Activated T-cell treated with anti-CD3 and anti-CD28 coated beads, Interleukin-2, amount 50 U/mL, for 4 hours (primary cell): Measurements from ENCODE around the gene KPNA4. TPM values are rescaled to one million over a fixed set of nuclear protein-coding genes. Genes with fewer than 3 reads are reported as not detected.
"Not testable (repeated sequence)": the region's sequence is repeated elsewhere in the genome, so short reads cannot be mapped to it uniquely, and the experiment has no call there.

ENCODE experiments used
- ATAC-seq, 2 donors: fragments of 200-7000 bp; cut with Tn5 transposase; one replicate each; pipeline ENCODE4 v1.10.0; 2021
- DNase-seq: peaks from one replicate; pipeline ENCODE4 v3.0.0-alpha.2; 2020
- H3K27me3 Mint-ChIP-seq: one replicate; pipeline ENCODE4 v1.8.0; 2021; ENCODE audit warnings: low read depth, mixed read lengths
- H3K36me3 Mint-ChIP-seq: one replicate; pipeline ENCODE4 v1.8.0; 2022; ENCODE audit warnings: mixed read lengths; ENCODE audit not compliant: insufficient read depth
- H3K4me1 Mint-ChIP-seq: one replicate; pipeline ENCODE4 v1.8.0; 2021; ENCODE audit warnings: low read depth, mixed read lengths
- H3K4me3 Mint-ChIP-seq: one replicate; pipeline ENCODE4 v1.8.0; 2021; ENCODE audit warnings: mild to moderate bottlenecking, moderate library complexity, mixed read lengths
- H3K9me3 Mint-ChIP-seq: one replicate; pipeline ENCODE4 v1.8.0; 2021; ENCODE audit warnings: mixed read lengths
- total RNA-seq, 3 donors: library from RNA; stranded (reverse); gene quantifications; one replicate each; pipeline ENCODE4 v1.2.1, GENCODE V29; 2021

The KPNA4 gene
- total RNA-seq, 3 donors from 2014 or later, result 98.1 to 102 (median 99.4) TPM

- no peak for DNase-seq
- Mint-ChIP-seq H3K36me3 (peaks cover 3% of the 10 kb centered on the region), H3K4me1 (no peaks in the 10 kb centered on the region), H3K9me3 (peaks cover 6% of the 10 kb centered on the region), H3K27me3 (peaks cover 20% of the 10 kb centered on the region), H3K4me3 (no peak overlapping the region)
- no peak for ATAC-seq
These were observed 100.4 kb downstream of the KPNA4 start for GRCh38 chr3:160464971-160465370.

- ATAC-seq (no peak), DNase-seq (no peak)
- peaks cover 3% of the 10 kb centered on the region for H3K36me3 Mint-ChIP-seq
- peaks cover 20% of the 10 kb centered on the region for H3K27me3 Mint-ChIP-seq
- H3K4me1 Mint-ChIP-seq, result no peaks in the 10 kb centered on the region
- H3K4me3 Mint-ChIP-seq, result no peak overlapping the region
- no peaks in the 10 kb centered on the region for H3K9me3 Mint-ChIP-seq
These were observed 101.0 kb downstream of the KPNA4 start for GRCh38 chr3:160464321-160464720.

GRCh38 chr3:160460033-160460432 lies 105.3 kb downstream of the KPNA4 start:
- Mint-ChIP-seq H3K9me3 (no peaks in the 10 kb centered on the region), H3K4me1 (no peaks in the 10 kb centered on the region), H3K4me3 (no peak overlapping the region), H3K36me3 (no peaks in the 10 kb centered on the region), H3K27me3 (peaks cover 10% of the 10 kb centered on the region)
- ATAC-seq (no peak), DNase-seq (no peak)

GRCh38 chr3:160459450-160459970 lies 105.9 kb downstream of the KPNA4 start:
- ATAC-seq, result no peak
- Mint-ChIP-seq H3K4me1 (no peaks in the 10 kb centered on the region), H3K27me3 (peaks cover 10% of the 10 kb centered on the region), H3K4me3 (no peak overlapping the region), H3K9me3 (no peaks in the 10 kb centered on the region), H3K36me3 (no peaks in the 10 kb centered on the region)
- DNase-seq, result no peak

GRCh38 chr3:160458151-160458550 lies 107.2 kb downstream of the KPNA4 start:
- H3K4me3 Mint-ChIP-seq, result no peak overlapping the region
- H3K36me3 Mint-ChIP-seq, result no peaks in the 10 kb centered on the region
- H3K9me3 Mint-ChIP-seq, result no peaks in the 10 kb centered on the region
- ATAC-seq (no peak), DNase-seq (no peak)
- peaks cover 7% of the 10 kb centered on the region for H3K27me3 Mint-ChIP-seq
- H3K4me1 Mint-ChIP-seq, result no peaks in the 10 kb centered on the region

GRCh38 chr3:160455846-160456245 lies 109.5 kb downstream of the KPNA4 start:
- no peaks in the 10 kb centered on the region for H3K4me1 Mint-ChIP-seq
- no peak for ATAC-seq

DNA sequence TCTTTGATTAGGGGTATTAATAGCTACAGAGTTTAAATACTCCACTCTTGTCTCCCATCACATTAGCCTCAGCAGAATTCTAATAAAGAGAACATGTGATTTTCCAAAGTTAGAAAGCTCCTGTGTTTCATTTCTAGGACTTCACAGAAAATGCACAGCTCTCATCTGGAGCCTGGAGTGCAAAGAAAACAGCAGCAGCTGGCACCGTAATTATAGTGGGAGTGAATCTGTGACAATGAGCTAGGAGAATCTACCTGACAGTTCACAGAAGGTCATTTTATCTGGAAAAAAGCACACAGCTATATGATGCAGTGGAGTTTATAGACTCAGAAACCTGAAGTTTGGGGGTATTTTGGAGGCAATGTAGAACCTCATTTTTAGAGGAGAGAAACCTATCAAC lies 110.4 kb downstream of the KPNA4 start:
- H3K36me3 Mint-ChIP-seq, result no peaks in the 10 kb centered on the region
- no peaks in the 10 kb centered on the region for H3K27me3 Mint-ChIP-seq
- ATAC-seq, result no peak
- H3K9me3 Mint-ChIP-seq, result no peaks in the 10 kb centered on the region
- peaks cover 4% of the 10 kb centered on the region for H3K4me1 Mint-ChIP-seq
- H3K4me3 Mint-ChIP-seq, result no peak overlapping the region
- no peak for DNase-seq

More at GRCh38 chr3:160455846-160456245, 109.5 kb downstream of the KPNA4 start:
- H3K27me3 Mint-ChIP-seq, result no peaks in the 10 kb centered on the region
- no peaks in the 10 kb centered on the region for H3K9me3 Mint-ChIP-seq
- H3K4me3 Mint-ChIP-seq, result no peak overlapping the region
- no peak for DNase-seq
- no peaks in the 10 kb centered on the region for H3K36me3 Mint-ChIP-seq

- H3K4me1 Mint-ChIP-seq, result peaks cover 25% of the 10 kb centered on the region
- not testable (repeated sequence) for DNase-seq, H3K4me3 Mint-ChIP-seq, ATAC-seq, H3K9me3 Mint-ChIP-seq, H3K36me3 Mint-ChIP-seq, H3K27me3 Mint-ChIP-seq
These were observed 113.1 kb downstream of the KPNA4 start for GRCh38 chr3:160452251-160452650.

GRCh38 chr3:160451602-160452001 lies 113.8 kb downstream of the KPNA4 start:
- no peaks in the 10 kb centered on the region for H3K27me3 Mint-ChIP-seq
- DNase-seq (no peak), ATAC-seq (no peak)
- H3K4me3 Mint-ChIP-seq, result no peak overlapping the region
- H3K36me3 Mint-ChIP-seq, result no peaks in the 10 kb centered on the region
- H3K9me3 Mint-ChIP-seq, result no peaks in the 10 kb centered on the region
- peaks cover 29% of the 10 kb centered on the region for H3K4me1 Mint-ChIP-seq

GRCh38 chr3:160450846-160451245 lies 114.5 kb downstream of the KPNA4 start:
- Mint-ChIP-seq H3K9me3 (no peaks in the 10 kb centered on the region), H3K4me3 (peak overlapping the region; percentile 98), H3K36me3 (no peaks in the 10 kb centered on the region), H3K4me1 (peaks cover 33% of the 10 kb centered on the region), H3K27me3 (no peaks in the 10 kb centered on the region)
- DNase-seq (no peak), ATAC-seq (no peak)

- ATAC-seq (peak; percentile 97 to 98), DNase-seq (peak; percentile 94)
- H3K36me3 Mint-ChIP-seq, result no peaks in the 10 kb centered on the region
- H3K27me3 Mint-ChIP-seq, result no peaks in the 10 kb centered on the region
- H3K4me1 Mint-ChIP-seq, result peaks cover 38% of the 10 kb centered on the region
- peak within 1 kb of the TSS; percentile 98 for H3K4me3 Mint-ChIP-seq
- no peaks in the 10 kb centered on the region for H3K9me3 Mint-ChIP-seq
These were observed 115.5 kb downstream of the KPNA4 start, which contains the start of gene TRIM59 for GRCh38 chr3:160449636-160450598. TRIM59 (minus strand) TSS chr3:160449786; CDS start chr3:160439183, 10,603 bp downstream.

DNA sequence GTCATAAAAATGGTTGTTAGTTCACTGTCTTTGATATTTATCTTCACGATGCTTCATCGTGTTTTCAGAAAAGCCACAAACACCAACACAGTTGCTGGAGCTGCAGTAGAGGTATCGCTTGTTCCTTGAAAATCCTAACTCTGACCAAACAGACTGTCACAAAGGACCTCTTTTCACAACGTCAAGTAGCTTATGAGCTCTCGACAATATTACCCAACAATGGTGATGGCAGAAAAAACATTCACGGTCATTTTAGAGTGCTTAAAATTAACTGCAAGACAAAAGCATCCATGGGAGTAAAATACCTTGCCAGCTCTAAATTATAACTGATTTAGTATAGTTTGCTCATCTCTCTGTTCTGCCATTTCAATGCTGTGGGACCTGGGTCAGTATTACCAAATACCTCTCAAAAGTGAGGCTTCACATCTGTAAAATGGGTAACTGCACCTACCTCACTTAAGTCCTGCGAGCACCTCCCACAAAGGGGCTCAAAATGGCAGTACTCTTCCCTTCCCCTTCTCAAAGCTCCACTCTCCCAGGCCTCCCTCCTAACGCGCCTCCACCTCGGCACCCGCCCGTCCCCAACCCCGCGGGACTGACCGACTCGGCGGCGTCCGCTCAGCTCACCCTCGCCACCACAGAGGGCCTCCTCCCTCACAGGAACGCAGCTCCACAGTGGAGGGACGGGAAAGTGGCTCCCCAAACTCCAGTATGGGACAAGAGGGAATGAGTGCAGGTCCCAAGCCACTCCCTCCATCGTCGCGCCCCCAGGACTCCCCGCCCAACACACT lies 116.3 kb downstream of the KPNA4 start:
- Mint-ChIP-seq H3K4me1 (peaks cover 43% of the 10 kb centered on the region), H3K9me3 (no peaks in the 10 kb centered on the region), H3K36me3 (peaks cover 4% of the 10 kb centered on the region), H3K27me3 (no peaks in the 10 kb centered on the region), H3K4me3 (peak overlapping the region; percentile 98)
- ATAC-seq, result peak; percentile 47 to 50
- no peak for DNase-seq

GRCh38 chr3:160447544-160447943 lies 117.8 kb downstream of the KPNA4 start:
- Mint-ChIP-seq H3K4me1 (peaks cover 47% of the 10 kb centered on the region), H3K4me3 (peak overlapping the region; percentile 16), H3K9me3 (no peaks in the 10 kb centered on the region), H3K27me3 (no peaks in the 10 kb centered on the region), H3K36me3 (peaks cover 4% of the 10 kb centered on the region)
- ATAC-seq, result no peak
- DNase-seq, result no peak

GRCh38 chr3:160446522-160447056 lies 118.8 kb downstream of the KPNA4 start:
- Mint-ChIP-seq H3K4me3 (no peak overlapping the region), H3K9me3 (no peaks in the 10 kb centered on the region), H3K4me1 (peaks cover 50% of the 10 kb centered on the region), H3K27me3 (no peaks in the 10 kb centered on the region), H3K36me3 (peaks cover 4% of the 10 kb centered on the region)
- DNase-seq (no peak), ATAC-seq (no peak)
